Measurements from ENCODE around the gene NYAP2.

DNA sequence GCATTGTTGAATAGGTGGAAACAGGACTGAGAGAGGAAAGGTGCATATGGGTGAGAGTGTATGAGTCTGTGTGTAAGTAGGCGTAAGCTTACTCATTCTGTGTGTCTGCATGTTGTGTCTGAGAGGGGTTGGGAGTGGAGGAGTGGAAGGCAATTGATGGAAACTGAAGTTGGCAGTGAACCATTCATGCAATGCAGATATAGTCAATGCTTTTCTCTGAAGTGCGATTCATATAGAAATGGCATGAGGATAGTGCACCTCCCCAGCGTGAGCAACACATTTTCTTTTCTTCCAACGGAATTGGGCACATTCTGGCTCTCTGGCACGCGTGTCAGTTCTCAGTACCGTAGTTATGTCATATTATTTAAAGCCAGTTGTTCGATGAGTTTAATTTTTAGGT, 250.5 kb downstream of the NYAP2 start:
- TF ChIP-seq CTCF (conservative IDR thresholded peaks at IDR 0.05; ENCODE audit: low read depth, low read length), result no peak
- TF ChIP-seq EZH2 (IDR thresholded peaks at IDR 0.05; ENCODE audit: borderline replicate concordance, low read depth, low read length, poor library complexity, severe bottlenecking), result no peak

Measured in A673 (cell line).